NCI-H82 (cell line): ENCODE measurements around the gene SGK1.
"Not testable (repeated sequence)": the region's sequence is repeated elsewhere in the genome, so short reads cannot be mapped to it uniquely, and the experiment has no call there.

Source experiments
- DNase-seq: peaks from one replicate; lab custom pipeline; 2025; lab: John Stamatoyannopoulos, UW

Gene SGK1

GRCh38 chr6:134304381-134304780 lies 13.5 kb downstream of the SGK1 start:
- not testable (repeated sequence) for DNase-seq

- no peak for DNase-seq
Observed at GRCh38 chr6:134303891-134304290, 14.0 kb downstream of the SGK1 start.

- no peak for DNase-seq
Observed at GRCh38 chr6:134299236-134299635, 18.7 kb downstream of the SGK1 start.

DNA sequence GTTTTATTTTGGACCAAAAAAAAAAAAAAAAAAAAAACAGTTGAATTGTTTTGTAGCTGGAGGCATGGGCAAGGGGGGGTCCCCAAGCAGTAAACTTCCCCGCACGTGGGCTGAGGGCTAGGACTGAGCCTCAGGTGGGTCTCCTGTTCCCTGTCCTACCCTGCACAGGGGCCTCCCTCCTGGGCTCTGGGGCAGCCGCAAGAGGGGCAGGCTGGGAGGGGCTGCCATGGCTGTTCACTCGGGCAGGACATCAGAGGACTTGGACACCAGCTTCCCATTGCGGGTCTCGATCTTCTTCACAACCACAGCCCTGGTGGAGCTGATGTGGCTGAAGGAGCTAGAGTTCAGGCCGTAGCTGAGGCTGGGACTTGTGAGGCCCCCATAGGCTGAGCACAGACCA lies 21.1 kb downstream of the SGK1 start:
- DNase-seq = no peak

- DNase-seq = no peak
Observed at GRCh38 chr6:134295953-134296553, 21.9 kb downstream of the SGK1 start.

- DNase-seq = no peak
Observed at GRCh38 chr6:134293659-134294161, 24.2 kb downstream of the SGK1 start.

GRCh38 chr6:134291156-134291555 lies 26.8 kb downstream of the SGK1 start:
- no peak for DNase-seq

DNA sequence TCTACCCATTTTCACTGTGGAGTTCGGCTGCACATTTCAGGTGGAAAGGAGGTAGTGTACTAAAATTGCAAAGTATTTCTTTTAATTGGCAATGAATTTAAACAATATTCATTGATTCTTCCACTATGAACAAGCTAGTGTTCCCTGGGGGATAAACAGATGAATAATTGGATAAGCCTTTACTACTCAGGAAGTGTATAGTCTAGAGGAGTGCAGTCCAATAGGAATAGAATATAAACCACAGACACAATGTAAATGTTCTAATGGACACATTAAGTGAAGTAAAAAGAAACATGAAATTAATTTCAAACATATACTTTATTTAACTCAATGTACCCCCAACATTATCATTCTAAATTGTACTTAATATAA lies 28.7 kb downstream of the SGK1 start:
- peak; percentile 71 for DNase-seq

DNA sequence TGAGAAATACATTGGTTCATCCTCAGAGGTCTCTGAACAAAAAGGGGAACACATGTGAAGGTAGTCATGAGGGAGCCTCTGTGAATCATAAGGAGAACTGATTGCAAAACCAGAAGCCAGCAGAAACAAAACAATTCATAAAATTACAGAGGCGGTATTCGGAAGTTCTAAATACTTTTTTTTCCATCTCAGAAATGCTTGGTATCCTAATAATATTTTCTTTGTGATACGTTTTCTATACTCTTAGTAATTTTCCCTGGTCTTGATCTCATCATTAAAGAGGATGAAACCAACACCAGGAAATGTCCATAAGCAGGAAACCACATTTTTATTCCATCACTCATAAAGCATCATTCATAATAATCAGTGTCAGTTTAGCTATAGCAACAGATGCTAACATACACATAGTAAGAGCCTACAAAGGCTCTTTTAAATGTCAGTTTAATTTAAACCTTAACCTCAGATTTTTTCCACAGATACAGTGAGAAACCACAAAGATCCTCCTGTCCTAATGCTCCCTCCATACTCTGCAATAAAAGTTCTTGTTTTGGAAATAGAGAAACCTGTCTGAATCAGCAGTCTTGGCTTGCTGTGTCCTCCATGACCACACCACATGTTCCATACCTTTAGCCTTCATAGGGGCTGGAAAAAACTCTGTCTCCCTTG lies 29.2 kb downstream of the SGK1 start:
- no peak for DNase-seq

DNA sequence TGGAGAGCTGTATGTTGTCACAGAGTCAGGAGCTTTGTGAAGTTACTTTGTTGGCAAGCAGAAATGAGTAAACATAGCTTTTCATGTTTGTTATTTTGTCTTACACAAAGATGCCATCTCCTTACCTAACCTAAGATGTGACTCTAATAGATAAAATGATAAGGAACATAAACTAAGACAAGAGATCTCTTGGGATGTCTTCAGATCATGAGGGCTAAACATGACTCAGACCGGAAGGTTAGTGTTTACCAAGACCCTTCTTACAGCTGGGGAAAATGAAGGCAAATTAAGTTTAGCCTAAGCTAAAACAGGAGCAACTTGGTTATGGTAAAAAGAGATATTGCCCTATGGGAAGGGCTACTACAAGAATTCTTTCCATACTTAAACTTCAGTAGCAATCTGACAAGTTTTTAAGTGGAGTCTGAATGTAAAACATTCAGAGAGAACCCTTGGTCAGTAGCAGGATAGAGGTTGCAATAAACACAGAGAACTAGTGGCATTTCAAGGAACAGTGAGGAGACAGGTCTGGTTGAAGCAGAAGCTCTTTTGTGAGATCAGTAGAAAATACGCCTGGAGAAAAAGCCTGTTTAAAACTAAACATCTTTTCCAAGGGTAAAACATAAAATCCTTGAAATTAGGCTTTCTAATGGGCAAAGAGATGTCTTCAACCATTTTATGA lies 29.9 kb downstream of the SGK1 start:
- no peak for DNase-seq

DNA sequence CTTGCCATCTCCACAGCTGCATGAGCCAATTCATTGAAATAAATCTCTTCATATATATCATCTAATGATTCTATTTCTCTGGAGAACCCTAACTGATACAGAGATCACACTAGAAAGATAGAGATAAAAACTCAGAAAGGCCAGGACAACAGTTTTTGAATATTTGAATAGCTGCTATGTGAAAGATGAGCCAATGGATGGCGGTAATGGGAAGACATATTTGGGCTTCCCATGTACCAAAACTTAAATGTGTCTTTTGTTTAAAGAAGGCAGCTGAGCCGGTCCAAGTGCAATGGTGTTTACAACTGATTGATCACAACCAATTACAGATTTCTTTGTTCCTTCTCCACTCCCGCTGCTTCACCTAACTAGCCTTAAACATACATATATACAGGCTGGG lies 35.1 kb downstream of the SGK1 start:
- no peak for DNase-seq

DNA sequence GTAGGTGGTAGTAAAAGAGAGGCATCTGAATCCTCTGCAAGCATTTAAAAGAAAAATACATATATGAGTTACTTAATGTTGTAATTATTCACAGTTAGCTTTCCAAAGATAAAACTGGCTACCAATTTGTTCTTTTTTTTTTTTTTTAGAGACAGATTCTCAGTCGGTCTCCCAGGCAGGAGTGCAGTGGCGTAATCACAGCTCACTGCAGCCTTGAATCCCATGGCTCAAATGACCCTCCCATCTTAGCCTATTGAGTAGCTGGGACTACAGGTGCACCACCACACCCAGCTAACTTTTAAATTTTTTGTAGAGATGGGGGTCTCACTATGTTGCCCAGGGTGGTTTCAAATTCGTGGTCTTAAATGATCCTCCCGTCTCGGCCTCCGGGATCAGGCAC lies 36.5 kb downstream of the SGK1 start:
- no peak for DNase-seq

DNA sequence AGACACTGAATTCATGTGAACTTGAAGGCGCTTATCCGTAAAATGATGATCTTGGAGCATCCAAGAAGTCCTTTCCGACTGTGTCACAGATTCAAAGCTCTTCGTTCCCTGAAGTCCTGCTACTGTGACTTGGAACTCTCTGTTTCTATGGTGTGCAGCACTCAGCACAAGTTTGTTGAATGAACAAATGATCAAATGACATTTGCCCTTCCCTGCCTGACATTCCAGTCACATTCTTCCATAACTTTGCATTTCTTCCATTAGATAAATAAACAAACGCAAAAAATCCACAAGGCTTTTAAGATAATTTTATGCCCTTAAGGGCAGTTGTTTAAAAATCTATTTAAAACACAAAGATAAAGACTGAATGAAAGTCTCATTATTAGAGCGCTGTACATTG lies 39.9 kb downstream of the SGK1 start:
- DNase-seq = no peak

DNA sequence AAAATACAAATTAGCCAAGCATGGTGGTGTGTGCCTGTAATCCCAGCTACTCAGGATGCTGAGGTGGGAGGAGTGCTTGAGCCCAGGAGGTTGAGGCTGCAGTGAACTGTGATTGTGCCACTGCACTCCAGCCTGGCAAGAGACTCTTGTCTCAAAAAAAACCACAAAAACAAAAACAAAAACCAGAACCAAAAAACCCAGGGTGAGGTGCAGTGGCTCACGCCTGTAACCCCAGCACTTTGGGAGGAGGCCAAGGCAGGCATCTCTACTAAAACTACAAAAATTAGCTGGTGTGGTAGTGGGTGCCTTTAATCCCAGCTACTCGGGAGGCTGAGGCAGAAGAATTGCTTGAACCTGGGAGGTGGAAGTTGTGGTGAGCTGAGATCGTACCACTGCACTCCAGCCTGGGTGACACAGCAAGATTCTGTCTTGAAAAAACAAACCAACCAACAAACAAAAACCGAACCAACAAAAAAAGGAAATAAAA lies 41.0 kb downstream of the SGK1 start:
- not testable (repeated sequence) for DNase-seq

DNA sequence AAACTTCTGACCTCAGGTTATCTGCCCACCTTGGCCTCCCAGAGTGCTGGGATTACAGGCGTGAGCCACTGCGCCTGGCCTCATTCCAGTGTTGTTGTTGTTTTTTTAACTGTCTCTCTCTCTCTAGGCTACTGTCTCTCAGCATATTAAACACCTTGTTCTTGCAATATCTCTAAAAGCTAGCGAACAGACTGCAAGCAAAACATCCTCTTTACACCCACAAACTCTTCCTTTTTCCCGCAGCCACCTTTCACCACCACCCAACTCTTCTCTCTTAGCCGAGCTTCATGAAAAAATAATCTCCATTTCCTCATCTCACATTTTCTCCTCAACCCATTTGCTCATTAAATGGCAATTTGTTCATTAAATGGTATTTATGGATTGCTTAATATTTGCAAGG lies 45.5 kb downstream of the SGK1 start:
- DNase-seq = no peak

- peak; percentile 11 for DNase-seq
Observed at GRCh38 chr6:134267917-134268361, 50.0 kb downstream of the SGK1 start.

DNA sequence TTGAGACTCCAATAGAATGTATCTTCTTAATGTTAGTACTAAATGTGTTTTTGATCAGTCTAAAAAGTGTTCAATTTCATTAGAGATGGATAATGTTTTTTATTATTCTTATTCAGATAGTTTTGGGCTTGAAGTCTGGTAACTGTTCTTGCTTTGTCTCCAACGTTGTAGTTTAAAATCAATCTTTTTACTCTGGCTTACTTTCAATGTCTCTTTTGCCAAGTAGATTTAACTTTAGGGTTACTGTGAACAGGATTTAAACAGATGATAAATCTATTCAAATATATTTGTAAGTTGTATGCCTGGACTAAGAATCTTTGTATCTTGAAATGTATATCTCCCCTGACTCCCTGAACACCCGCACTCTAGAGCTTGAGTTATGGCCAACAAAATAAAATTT lies 51.1 kb downstream of the SGK1 start:
- DNase-seq = no peak

DNA sequence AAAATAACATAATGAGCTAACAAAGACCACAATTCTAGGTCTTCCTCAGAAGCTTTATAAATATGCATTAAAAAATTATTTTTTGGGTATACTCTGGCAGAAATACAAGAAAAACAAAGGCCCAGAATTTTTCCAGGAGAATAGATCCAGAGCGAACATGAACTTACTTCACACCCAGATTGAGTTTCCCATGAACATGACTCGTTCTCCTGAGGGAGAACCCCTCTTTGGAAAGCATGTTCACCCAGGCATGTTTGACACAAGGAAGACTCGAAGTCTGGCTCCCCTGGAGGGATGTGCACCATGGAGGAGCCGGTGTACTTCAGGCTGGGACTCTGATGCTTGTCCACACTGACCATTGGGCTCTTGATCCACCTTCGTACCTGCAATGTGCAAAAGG lies 56.1 kb downstream of the SGK1 start:
- DNase-seq = no peak

DNA sequence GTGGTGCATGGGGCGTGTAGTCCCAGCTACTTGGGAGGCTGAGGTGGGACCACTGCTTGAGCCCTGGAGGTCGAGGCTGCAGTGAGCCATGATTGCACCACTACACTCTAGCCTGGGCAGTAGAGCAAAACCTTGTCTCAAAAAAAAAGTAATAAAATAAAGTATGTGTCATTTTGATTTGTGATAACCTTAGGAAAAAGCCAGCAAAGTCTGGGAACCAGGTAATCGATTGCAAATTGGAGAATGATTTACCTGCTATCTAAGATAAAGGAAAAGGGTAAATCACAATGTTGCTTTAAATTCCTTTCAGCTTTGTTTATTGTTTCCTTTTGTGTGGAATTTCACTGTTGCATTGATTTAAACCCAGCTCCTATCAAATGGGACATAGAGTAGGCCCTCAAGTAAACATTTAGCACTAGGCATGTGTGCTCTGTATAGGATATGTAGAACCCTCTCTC lies 59.0 kb downstream of the SGK1 start:
- DNase-seq = no peak

- DNase-seq = no peak
Observed at GRCh38 chr6:134257516-134257915, 60.4 kb downstream of the SGK1 start.

GRCh38 chr6:134256862-134257261 lies 61.0 kb downstream of the SGK1 start:
- no peak for DNase-seq

DNA sequence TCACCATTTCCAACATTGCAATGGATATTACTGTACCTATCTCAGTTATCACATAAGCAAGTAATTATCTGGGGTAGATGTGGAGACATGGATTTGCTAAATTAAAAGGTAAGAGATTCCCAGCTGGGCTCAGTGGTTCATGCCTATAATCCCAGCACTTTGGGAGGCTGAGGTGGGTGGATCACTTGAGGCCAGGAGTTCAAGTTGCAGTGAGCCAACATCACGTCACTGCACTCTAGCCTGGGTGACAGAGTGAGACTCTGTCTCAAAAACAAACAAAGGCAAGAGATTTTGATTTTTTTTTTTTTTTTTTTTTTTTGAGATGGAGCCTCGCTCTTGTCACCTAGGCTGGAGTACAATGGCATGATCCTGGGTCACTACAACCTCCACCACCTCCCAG lies 62.6 kb downstream of the SGK1 start:
- not testable (repeated sequence) for DNase-seq

DNA sequence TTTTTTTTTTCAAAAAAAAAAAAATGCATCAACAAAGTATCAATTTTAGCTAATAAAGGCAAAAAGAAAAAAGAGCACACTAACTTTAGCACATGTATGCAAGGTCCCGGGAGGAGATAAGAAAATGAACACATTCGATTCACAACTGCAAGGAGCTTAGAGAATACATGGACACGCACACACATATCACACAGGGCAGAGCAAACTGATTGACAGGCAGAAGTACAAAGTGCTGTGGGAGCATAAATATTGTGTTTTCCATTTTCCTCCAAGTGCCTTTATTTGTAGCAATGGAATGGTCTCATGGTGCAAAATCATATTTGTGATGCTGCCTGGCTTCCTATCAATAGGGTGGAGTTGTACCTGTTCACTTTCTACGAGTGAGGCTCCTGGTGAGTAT lies 63.8 kb downstream of the SGK1 start:
- no peak for DNase-seq
